Stimulated activated CD8-positive, alpha-beta memory T cell treated with anti-CD3 and anti-CD28 coated beads, Interleukin-2, amount 100 ng/mL, for 48 hours (primary cell): Measurements from ENCODE around the gene ARRDC3.
"Not testable (repeated sequence)": the region's sequence is repeated elsewhere in the genome, so short reads cannot be mapped to it uniquely, and the experiment has no call there.

Experiments
- DNase-seq, 2 donors: peaks; one replicate each; pipeline ENCODE4 v3.0.0-alpha.2; 2020; ENCODE audit warnings: low read depth in 2 of 2

The ARRDC3 gene

GRCh38 chr5:91383027-91383955, at the start of gene ARRDC3:
TSS of gene ARRDC3 (minus strand) at chr5:91383317. CDS start at chr5:91383092, 225 bp downstream.
- DNase-seq: peak; percentile 92 to 95

- DNase-seq: no peak
Measured at GRCh38 chr5:91430949-91431348, 47.8 kb upstream of the ARRDC3 start.

- DNase-seq: no peak
Measured at GRCh38 chr5:91424638-91425436, 41.7 kb upstream of the ARRDC3 start.

- no peak for DNase-seq
Measured at GRCh38 chr5:91423871-91424270, 40.8 kb upstream of the ARRDC3 start.

GRCh38 chr5:91420879-91421278, 37.8 kb upstream of the ARRDC3 start:
- DNase-seq: no peak

GRCh38 chr5:91419571-91420537, 36.7 kb upstream of the ARRDC3 start:
- peak; percentile 34 to 42 for DNase-seq

- no peak for DNase-seq
Measured at GRCh38 chr5:91419136-91419535, 36.0 kb upstream of the ARRDC3 start.

- no peak for DNase-seq
Measured at GRCh38 chr5:91418158-91418557, 35.0 kb upstream of the ARRDC3 start.

GRCh38 chr5:91417219-91417618, 34.1 kb upstream of the ARRDC3 start:
- no peak for DNase-seq

GRCh38 chr5:91416491-91416890, 33.4 kb upstream of the ARRDC3 start:
- no peak for DNase-seq

- no peak for DNase-seq
Measured at GRCh38 chr5:91409304-91409703, 26.2 kb upstream of the ARRDC3 start.

GRCh38 chr5:91408710-91409109, 25.6 kb upstream of the ARRDC3 start:
- no peak for DNase-seq

- DNase-seq: no peak
Measured at GRCh38 chr5:91407204-91407603, 24.1 kb upstream of the ARRDC3 start.

GRCh38 chr5:91403438-91403837, 20.3 kb upstream of the ARRDC3 start:
- DNase-seq: no peak

GRCh38 chr5:91401175-91401574, 18.1 kb upstream of the ARRDC3 start:
- DNase-seq: no peak

- no peak for DNase-seq
Measured at GRCh38 chr5:91397791-91398190, 14.7 kb upstream of the ARRDC3 start.

GRCh38 chr5:91390268-91390667, 7.2 kb upstream of the ARRDC3 start:
- DNase-seq: no peak

- not testable (repeated sequence) for DNase-seq
Measured at GRCh38 chr5:91389555-91389954, 6.4 kb upstream of the ARRDC3 start.

GRCh38 chr5:91388362-91388761, 5.2 kb upstream of the ARRDC3 start:
- no peak for DNase-seq

GRCh38 chr5:91386120-91386519, 3.0 kb upstream of the ARRDC3 start:
- no peak for DNase-seq

GRCh38 chr5:91385596-91385995, 2.5 kb upstream of the ARRDC3 start:
- DNase-seq: not testable (repeated sequence)
